HCT116 (cell line): ENCODE results near the gene ACADSB.

Experiments
- ZNF274 ChIP-seq: fragments of 200-500 bp; sonication (Bioruptor generic); IDR thresholded peaks from 2 replicates; pipeline ENCODE4 v1.6.1; 2014; ENCODE audit warnings: mild to moderate bottlenecking, low read depth, low read length, inconsistent platforms
- TF ChIP-seq, protein P1 (sequence below), 3 experiments: fragments of 200-600 bp in 1 of 3; sonication (generic) in 1 of 3; IDR thresholded peaks in 2 of 3; conservative IDR thresholded peaks in 1 of 3; 2 replicates each; pipeline ENCODE4 v1.5.1; 2012 to 2017; ENCODE audit warnings: low read depth in 2 of 3, low read length in 2 of 3, antibody characterized with exemption in 1 of 3, borderline replicate concordance in 1 of 3, control low read depth in 1 of 3, mild to moderate bottlenecking in 1 of 3, mixed read lengths in 1 of 3, mixed run types in 1 of 3, moderate library complexity in 1 of 3; ENCODE audit not compliant: insufficient read depth in 1 of 3

- TF ChIP-seq, protein P1, sequence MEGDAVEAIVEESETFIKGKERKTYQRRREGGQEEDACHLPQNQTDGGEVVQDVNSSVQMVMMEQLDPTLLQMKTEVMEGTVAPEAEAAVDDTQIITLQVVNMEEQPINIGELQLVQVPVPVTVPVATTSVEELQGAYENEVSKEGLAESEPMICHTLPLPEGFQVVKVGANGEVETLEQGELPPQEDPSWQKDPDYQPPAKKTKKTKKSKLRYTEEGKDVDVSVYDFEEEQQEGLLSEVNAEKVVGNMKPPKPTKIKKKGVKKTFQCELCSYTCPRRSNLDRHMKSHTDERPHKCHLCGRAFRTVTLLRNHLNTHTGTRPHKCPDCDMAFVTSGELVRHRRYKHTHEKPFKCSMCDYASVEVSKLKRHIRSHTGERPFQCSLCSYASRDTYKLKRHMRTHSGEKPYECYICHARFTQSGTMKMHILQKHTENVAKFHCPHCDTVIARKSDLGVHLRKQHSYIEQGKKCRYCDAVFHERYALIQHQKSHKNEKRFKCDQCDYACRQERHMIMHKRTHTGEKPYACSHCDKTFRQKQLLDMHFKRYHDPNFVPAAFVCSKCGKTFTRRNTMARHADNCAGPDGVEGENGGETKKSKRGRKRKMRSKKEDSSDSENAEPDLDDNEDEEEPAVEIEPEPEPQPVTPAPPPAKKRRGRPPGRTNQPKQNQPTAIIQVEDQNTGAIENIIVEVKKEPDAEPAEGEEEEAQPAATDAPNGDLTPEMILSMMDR (IDR thresholded peaks at IDR 0.05 in 2 of 3, conservative IDR thresholded peaks at IDR 0.05 in 1 of 3; ENCODE audit: borderline replicate concordance in 1 of 3, insufficient read depth in 1 of 3, low read depth in 2 of 3, low read length in 2 of 3), result no peak
- TF ChIP-seq ZNF274, result no peak
Observed at GRCh38 chr10:123007558-123008354, 1.1 kb upstream of the ACADSB start.
